Naive thymus-derived CD4-positive, alpha-beta T cell (primary cell): Measurements from ENCODE around the gene ERV3-1. TPM values are rescaled to one million over a fixed set of nuclear protein-coding genes. Genes with fewer than 3 reads are reported as not detected.
"Not testable (repeated sequence)": the region's sequence is repeated elsewhere in the genome, so short reads cannot be mapped to it uniquely, and the experiment has no call there.

Source experiments
- ATAC-seq: fragments of 150-1000 bp; cut with Tn5 transposase; 2 replicates; pipeline ENCODE4 v1.10.0; 2021; ENCODE audit warnings: mild to moderate bottlenecking, moderate library complexity
- CTCF ChIA-PET: fragments of 350-600 bp; sonication (Branson Sonifier 250); formaldehyde crosslinking; loops from one replicate; lab custom pipeline; 2021; ENCODE audit warnings: antibody characterized with exemption; lab: Charles Lee
- POLR2A ChIA-PET: fragments of 350-600 bp; sonication (Branson Sonifier 250); formaldehyde crosslinking; loops from one replicate; lab custom pipeline; 2021; ENCODE audit warnings: antibody characterized with exemption, inconsistent platforms; lab: Charles Lee
- DNase-seq, 9 donors: peaks; one replicate each; pipeline versions ENCODE4 v3.0.0 to v3.0.0-alpha.2; 2020 to 2022; ENCODE audit warnings: mixed read lengths in 1 of 9
- H3K27ac ChIP-seq: one replicate; pipeline ENCODE4 v1.7.0; 2013; ENCODE audit warnings: mild to moderate bottlenecking, low read depth, low read length, moderate library complexity
- H3K27me3 ChIP-seq, 2 donors: one replicate each; pipeline ENCODE4 v1.7.0; 2013; ENCODE audit warnings: low read length in 2 of 2, mild to moderate bottlenecking in 2 of 2, moderate library complexity in 2 of 2; ENCODE audit not compliant: control insufficient read depth in 2 of 2, insufficient read depth in 2 of 2
- H3K36me3 ChIP-seq, 3 experiments: 1 replicate in 2 of 3; 2 replicates in 1 of 3; pipeline ENCODE4 v1.7.0; 2013; ENCODE audit warnings: low read length in 3 of 3, mild to moderate bottlenecking in 3 of 3, moderate library complexity in 1 of 3; ENCODE audit not compliant: insufficient read depth in 3 of 3, control insufficient read depth in 2 of 3
- H3K4me1 ChIP-seq, 2 donors: one replicate each; pipeline ENCODE4 v1.7.0; 2013; ENCODE audit warnings: low read length in 2 of 2, mild to moderate bottlenecking in 2 of 2, moderate library complexity in 1 of 2; ENCODE audit not compliant: control insufficient read depth in 2 of 2, insufficient read depth in 2 of 2
- H3K4me3 ChIP-seq: 2 replicates; pipeline ENCODE4 v1.7.0; 2013; ENCODE audit warnings: mild to moderate bottlenecking, low read length
- H3K9me3 ChIP-seq, 3 experiments: 1 replicate in 2 of 3; 2 replicates in 1 of 3; pipeline ENCODE4 v1.7.0; 2013; ENCODE audit warnings: low read length in 3 of 3; ENCODE audit not compliant: control insufficient read depth in 2 of 3
- H3K27ac Mint-ChIP-seq, 9 donors: one replicate each; pipeline ENCODE4 v1.8.0; 2020 to 2022; ENCODE audit warnings: mixed read lengths in 9 of 9, mild to moderate bottlenecking in 8 of 9, moderate library complexity in 5 of 9, inconsistent platforms in 2 of 9
- H3K27me3 Mint-ChIP-seq, 5 donors: one replicate each; pipeline ENCODE4 v1.8.0; 2021 to 2022; ENCODE audit warnings: mixed read lengths in 5 of 5, mild to moderate bottlenecking in 1 of 5
- H3K36me3 Mint-ChIP-seq, 5 donors: one replicate each; pipeline ENCODE4 v1.8.0; 2020 to 2022; ENCODE audit warnings: mixed read lengths in 5 of 5, mild to moderate bottlenecking in 3 of 5, inconsistent platforms in 1 of 5
- H3K4me1 Mint-ChIP-seq, 7 donors: one replicate each; pipeline ENCODE4 v1.8.0; 2020 to 2022; ENCODE audit warnings: mixed read lengths in 7 of 7, mild to moderate bottlenecking in 3 of 7, inconsistent platforms in 1 of 7
- H3K4me3 Mint-ChIP-seq, 10 donors: one replicate each; pipeline ENCODE4 v1.8.0; 2020 to 2022; ENCODE audit warnings: mild to moderate bottlenecking in 10 of 10, mixed read lengths in 10 of 10, moderate library complexity in 6 of 10, inconsistent platforms in 2 of 10
- H3K9me3 Mint-ChIP-seq, 11 donors: one replicate each; pipeline ENCODE4 v1.8.0; 2020 to 2022; ENCODE audit warnings: mixed read lengths in 11 of 11, mild to moderate bottlenecking in 4 of 11, inconsistent platforms in 1 of 11, moderate library complexity in 1 of 11
- intact Hi-C, 2 donors: fragments of 100-400 bp; cut with micrococcal nuclease; formaldehyde crosslinking; loops; one replicate each; pipeline ENCODE4 v1.15.1; 2023
- polyA plus RNA-seq, 2 donors: library from polyadenylated mRNA; unstranded; fragments of 300-500 nt; fragmentation: Illumina TruSeq; gene quantifications; one replicate each; pipeline ENCODE4 v1.2.3, GENCODE V29; 2021
- total RNA-seq, 6 experiments: library from RNA in 5 of 6; stranded (reverse) in 5 of 6; gene quantifications; 1 replicate in 5 of 6; 2 replicates in 1 of 6; pipeline ENCODE4 v1.2.3 and lab custom pipeline; 2021 to 2026

Gene ERV3-1
- total and polyA plus RNA-seq, 7 experiments from 2014 or later = 7.9 to 22.9 (median 13.4) TPM

DNA sequence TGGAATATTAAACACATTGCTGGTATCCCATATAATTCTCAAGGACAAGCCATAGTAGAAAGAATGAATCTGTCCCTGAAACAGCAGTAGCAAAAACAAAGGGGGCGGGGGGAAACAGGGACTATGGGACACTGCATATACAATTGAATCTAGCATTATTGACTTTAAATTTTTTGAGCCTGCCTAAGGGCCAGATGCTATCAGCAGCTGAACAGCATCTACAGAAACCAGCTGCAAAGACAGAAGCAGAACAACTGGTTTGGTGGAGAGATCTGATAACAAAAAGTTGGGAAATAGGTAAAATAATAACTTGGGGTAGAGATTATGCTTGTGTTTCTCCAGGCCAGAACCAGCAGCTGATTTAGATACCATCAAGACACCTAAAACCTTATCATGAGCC lies 57.7 kb downstream of the ERV3-1 start:
- CTCF ChIA-PET = interaction anchor here (1.4 to 4.9 kb wide), 3 partner anchors 9 to 358 kb away, joined by 3 to 40 read pairs (median 4); no protein-coding TSS in a partner anchor
- peaks cover 34 to 61% (median 55%) of the 10 kb centered on the region in 5 donors for H3K27me3 Mint-ChIP-seq
- POLR2A ChIA-PET = not testable (repeated sequence)

DNA sequence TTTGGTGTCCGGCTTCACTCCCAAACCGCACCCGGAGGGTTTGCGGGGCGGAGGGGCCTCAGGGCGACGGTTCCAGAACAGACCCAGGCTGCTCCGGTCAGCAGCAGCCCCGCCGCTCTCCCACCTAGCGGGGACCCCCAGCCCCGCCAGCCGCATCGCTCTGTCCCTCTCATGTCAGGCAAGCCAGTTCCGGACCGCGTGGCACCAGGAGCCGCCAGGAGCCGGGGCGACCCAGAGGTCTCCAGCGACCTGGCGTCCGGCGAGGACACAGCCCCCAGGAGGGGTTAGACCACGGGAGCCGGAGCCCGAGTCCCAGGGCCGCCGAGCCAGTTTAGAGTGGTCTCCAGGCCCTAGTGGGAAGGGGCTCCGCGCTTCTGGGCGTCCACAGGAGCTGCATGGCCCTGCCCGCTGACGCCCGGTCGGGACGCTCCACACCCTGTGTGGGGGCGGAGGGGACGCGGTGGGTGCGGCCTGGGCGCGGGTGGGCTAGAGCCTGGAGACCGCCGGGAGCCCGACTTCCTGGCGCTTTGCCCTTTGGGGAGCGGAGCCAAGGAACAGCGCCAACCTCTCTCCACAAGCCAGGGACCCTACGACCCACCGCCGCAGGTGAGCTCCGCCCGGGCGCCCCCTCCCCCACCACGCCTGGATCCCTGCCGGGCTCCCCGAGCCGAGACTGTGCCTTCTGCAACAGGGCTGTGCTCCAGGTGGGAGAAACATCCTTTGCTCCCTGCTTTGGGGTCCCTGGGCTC lies 59.1 kb downstream of the ERV3-1 start:
- ChIA-PET CTCF (no interaction called here), POLR2A (no interaction called here)
- H3K27ac ChIP-seq = no peak overlapping the region
- intact Hi-C loops = no loop called here
- no peak overlapping the region for H3K4me3 ChIP-seq
- DNase-seq = no peak
- Mint-ChIP-seq H3K27me3 (peaks cover 34 to 68% (median 58%) of the 10 kb centered on the region in 5 donors), H3K9me3 (peaks cover 0 to 9% (median 0%) of the 10 kb centered on the region in 11 donors), H3K36me3 (no peaks in the 10 kb centered on the region), H3K4me1 (peaks cover 0 to 5% (median 4%) of the 10 kb centered on the region in 7 donors), H3K27ac (no peak overlapping the region), H3K4me3 (peak overlapping the region in 7 of 10 donors; percentile 6 to 65 (median 48))
- no peaks in the 10 kb centered on the region for H3K27me3 ChIP-seq
- no peaks in the 10 kb centered on the region for H3K36me3 ChIP-seq
- no peaks in the 10 kb centered on the region for H3K4me1 ChIP-seq
- no peaks in the 10 kb centered on the region for H3K9me3 ChIP-seq
- ATAC-seq = no peak

More for the DNA sequence above, 57.7 kb downstream of the ERV3-1 start:
- H3K27ac ChIP-seq, H3K4me3 Mint-ChIP-seq, H3K4me1 ChIP-seq, H3K27me3 ChIP-seq, DNase-seq, ATAC-seq, H3K36me3 Mint-ChIP-seq, intact Hi-C loops, H3K4me3 ChIP-seq, H3K36me3 ChIP-seq, H3K9me3 ChIP-seq, H3K4me1 Mint-ChIP-seq, H3K27ac Mint-ChIP-seq, H3K9me3 Mint-ChIP-seq: not testable (repeated sequence)

DNA sequence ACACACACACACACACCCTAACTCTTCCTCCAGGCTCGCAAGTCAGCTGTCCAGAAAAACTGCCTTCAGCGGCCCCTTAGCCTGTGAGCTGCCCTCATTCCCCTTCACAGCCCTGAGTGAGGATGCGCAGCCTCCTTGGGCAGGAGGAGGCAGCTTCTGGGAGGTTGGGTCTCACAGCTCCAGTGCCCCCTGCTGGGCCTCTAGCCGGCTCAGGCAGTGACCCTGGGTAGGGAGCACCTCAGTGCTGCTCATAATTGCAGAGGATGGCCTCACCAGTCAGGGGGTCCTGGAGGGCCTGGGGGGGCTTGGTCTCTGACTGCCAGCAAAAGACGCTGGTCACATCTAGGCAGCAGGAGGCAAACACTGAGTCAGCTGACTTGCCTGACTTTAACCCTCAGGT lies 59.7 kb downstream of the ERV3-1 start:
- no peak overlapping the region for H3K27ac Mint-ChIP-seq
- Histone ChIP-seq H3K27me3 (no peaks in the 10 kb centered on the region), H3K4me3 (no peak overlapping the region), H3K4me1 (no peaks in the 10 kb centered on the region), H3K36me3 (no peaks in the 10 kb centered on the region), H3K27ac (no peak overlapping the region), H3K9me3 (no peaks in the 10 kb centered on the region)
- peaks cover 0 to 15% (median 1%) of the 10 kb centered on the region in 11 donors for H3K9me3 Mint-ChIP-seq
- H3K4me1 Mint-ChIP-seq = peaks cover 0 to 5% (median 4%) of the 10 kb centered on the region in 7 donors
- ATAC-seq = peak; percentile 50
- peak overlapping the region in 2 of 10 donors; percentile 2 to 9 for H3K4me3 Mint-ChIP-seq
- H3K36me3 Mint-ChIP-seq = no peaks in the 10 kb centered on the region
- DNase-seq = peak in 1 of 9 donors; percentile 1
- intact Hi-C loops = no loop called here
- H3K27me3 Mint-ChIP-seq = peaks cover 34 to 68% (median 58%) of the 10 kb centered on the region in 5 donors
- CTCF ChIA-PET = no interaction called here
- POLR2A ChIA-PET = no interaction called here

DNA sequence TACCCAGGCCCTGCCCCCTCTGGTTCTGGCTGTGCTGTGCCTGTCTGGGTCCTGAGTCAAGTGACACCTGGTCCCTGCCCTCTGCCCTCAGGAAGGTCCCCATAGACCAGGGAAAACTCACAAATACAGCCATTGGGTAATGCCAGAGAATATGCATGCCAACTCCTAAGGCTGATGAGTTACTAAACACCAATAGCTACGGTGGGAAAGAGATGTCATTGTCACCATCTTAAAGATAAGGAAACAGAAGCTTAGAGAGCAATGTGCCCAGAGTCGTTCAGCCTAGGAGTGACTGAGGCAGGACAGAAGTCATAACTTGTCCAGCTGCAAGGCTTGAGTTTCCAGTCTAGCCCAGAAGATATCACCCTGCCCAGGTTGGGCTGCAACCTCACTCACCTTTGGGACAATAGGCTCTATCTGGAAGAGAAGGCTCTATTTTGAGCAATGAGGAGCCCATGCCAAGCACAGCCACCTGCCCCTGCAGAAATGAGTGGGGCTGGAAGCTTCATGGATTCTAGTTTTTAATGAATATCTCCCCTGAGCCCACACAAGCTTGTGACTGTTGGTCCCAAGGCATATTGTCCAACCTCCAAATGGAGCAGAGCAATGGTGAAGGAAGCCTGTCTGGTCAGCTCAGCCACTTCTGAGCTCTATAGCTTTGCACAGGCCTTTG lies 60.8 kb downstream of the ERV3-1 start:
- Histone ChIP-seq H3K27ac (no peak overlapping the region), H3K27me3 (no peaks in the 10 kb centered on the region), H3K36me3 (no peaks in the 10 kb centered on the region), H3K9me3 (no peaks in the 10 kb centered on the region), H3K4me3 (no peak overlapping the region), H3K4me1 (no peaks in the 10 kb centered on the region)
- intact Hi-C loops = no loop called here
- Mint-ChIP-seq H3K4me1 (peaks cover 0 to 5% (median 3%) of the 10 kb centered on the region in 7 donors), H3K27ac (no peak overlapping the region), H3K27me3 (peaks cover 34 to 59% (median 49%) of the 10 kb centered on the region in 5 donors), H3K9me3 (peaks cover 0 to 17% (median 1%) of the 10 kb centered on the region in 11 donors), H3K36me3 (no peaks in the 10 kb centered on the region), H3K4me3 (no peak overlapping the region)
- ChIA-PET POLR2A (no interaction called here), CTCF (interaction anchor here (0.6 to 0.7 kb wide), 2 partner anchors 249 to 948 kb away, joined by 3 to 9 read pairs; no protein-coding TSS in a partner anchor)
- ATAC-seq (no peak), DNase-seq (no peak)

DNA sequence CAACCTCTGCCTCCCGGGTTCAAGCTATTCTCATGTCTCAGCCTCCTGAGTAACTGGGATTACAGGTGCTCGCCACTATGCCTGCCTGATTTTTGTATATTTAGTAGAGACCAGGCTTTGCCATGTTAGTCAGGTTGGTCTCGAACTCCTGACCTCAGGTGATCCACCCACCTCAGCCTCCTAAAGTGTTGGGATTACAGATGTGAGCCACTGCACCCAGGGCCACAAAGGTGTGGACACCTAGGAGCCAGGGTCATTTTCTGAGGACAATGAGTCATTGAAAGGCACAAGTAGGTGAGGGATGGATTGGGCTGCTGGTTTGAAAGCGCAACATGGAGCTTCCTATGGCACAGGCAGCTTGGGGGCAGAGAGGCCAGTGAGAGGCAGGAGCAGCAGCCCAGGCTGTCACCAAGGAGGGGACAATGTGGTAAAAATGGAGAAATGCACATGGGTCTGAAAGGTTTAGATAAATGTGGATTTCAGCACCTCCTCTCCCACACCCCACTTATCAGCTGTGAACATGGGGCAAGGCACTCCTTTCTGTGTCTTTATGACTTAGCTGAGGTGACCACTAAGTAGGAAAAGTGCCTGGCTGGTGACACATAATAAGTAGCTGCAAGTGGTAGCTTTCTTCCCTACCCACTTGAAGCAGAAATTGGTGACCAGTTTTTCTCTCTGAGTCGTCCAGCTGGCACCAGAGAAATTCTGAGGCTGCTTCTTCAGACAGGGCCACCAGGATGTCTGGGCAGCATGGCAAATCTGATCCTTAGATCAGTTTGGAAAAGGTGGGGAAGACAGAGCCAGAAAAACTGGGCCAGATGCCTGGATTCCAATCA lies 61.6 kb downstream of the ERV3-1 start:
- H3K27ac ChIP-seq, DNase-seq, H3K36me3 Mint-ChIP-seq, H3K4me3 ChIP-seq, H3K36me3 ChIP-seq, intact Hi-C loops, POLR2A ChIA-PET, H3K27ac Mint-ChIP-seq, CTCF ChIA-PET, H3K4me1 Mint-ChIP-seq, H3K27me3 ChIP-seq, ATAC-seq, H3K4me1 ChIP-seq, H3K4me3 Mint-ChIP-seq, H3K9me3 ChIP-seq: not testable (repeated sequence)
- Mint-ChIP-seq H3K9me3 (peaks cover 0 to 25% (median 2%) of the 10 kb centered on the region in 11 donors), H3K27me3 (peaks cover 30 to 53% (median 43%) of the 10 kb centered on the region in 5 donors)
